Ishikawa (cell line): ENCODE results near the gene BEND6.

Experiments used
- CEBPB ChIP-seq: IDR thresholded peaks from 2 replicates; pipeline ENCODE4 v1.6.1; 2012
- CREB1 ChIP-seq: IDR thresholded peaks from 2 replicates; pipeline ENCODE4 v1.6.1; 2012; ENCODE audit warnings: low read depth
- EGR1 ChIP-seq: IDR thresholded peaks from 2 replicates; pipeline ENCODE4 v1.6.1; 2012
- EP300 ChIP-seq: IDR thresholded peaks from 2 replicates; pipeline ENCODE4 v1.6.1; 2012; ENCODE audit warnings: borderline replicate concordance
- FOXM1 ChIP-seq: IDR thresholded peaks from 2 replicates; pipeline ENCODE4 v1.6.1; 2012; ENCODE audit warnings: low read depth, borderline replicate concordance
- NFIC ChIP-seq: IDR thresholded peaks from 2 replicates; pipeline ENCODE4 v1.6.1; 2012
- RAD21 ChIP-seq: IDR thresholded peaks from 2 replicates; pipeline ENCODE4 v1.6.1; 2012; ENCODE audit warnings: low read depth
- TAF1 ChIP-seq: IDR thresholded peaks from 2 replicates; pipeline ENCODE4 v1.6.1; 2012; ENCODE audit warnings: low read depth, mild to moderate bottlenecking
- TCF12 ChIP-seq: IDR thresholded peaks from 2 replicates; pipeline ENCODE4 v1.6.1; 2012; ENCODE audit warnings: low read depth
- TEAD4 ChIP-seq: IDR thresholded peaks from 2 replicates; pipeline ENCODE4 v1.6.1; 2012
- YY1 ChIP-seq: IDR thresholded peaks from 2 replicates; pipeline ENCODE4 v1.6.1; 2012; ENCODE audit warnings: low read depth
- ZBTB7A ChIP-seq: IDR thresholded peaks from 2 replicates; pipeline ENCODE4 v1.6.1; 2012; ENCODE audit warnings: low read depth
- TF ChIP-seq, protein P1 (sequence below): IDR thresholded peaks from 2 replicates; pipeline ENCODE4 v1.6.1; 2012
- TF ChIP-seq, protein P2 (sequence below): IDR thresholded peaks from 2 replicates; pipeline ENCODE4 v1.6.1; 2012; ENCODE audit warnings: low read depth, mild to moderate bottlenecking
- TF ChIP-seq, protein P3 (sequence below): IDR thresholded peaks from 2 replicates; pipeline ENCODE4 v1.6.1; 2012

BEND6 gene

DNA sequence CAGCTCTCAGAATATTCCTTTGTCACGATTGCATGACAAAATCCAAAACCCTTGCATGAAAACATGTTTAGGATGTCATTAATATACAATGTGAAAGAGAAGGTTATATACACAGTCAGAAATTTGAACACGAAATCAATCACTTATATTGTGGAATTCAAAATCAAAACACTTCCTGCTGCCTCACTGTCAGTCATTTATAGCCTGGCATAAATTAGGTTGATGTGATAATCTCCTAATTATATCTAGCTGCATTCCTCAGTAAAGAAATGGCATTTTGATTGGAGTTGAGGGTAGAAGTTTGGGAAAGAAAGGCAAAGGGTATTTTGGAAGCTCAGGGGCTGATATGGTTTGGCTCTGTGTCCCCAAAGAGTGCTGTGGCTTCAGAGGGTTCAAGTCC lies 24.1 kb upstream of the BEND6 start:
- TF ChIP-seq TAF1, result no peak
- no peak for TF ChIP-seq FOXM1
- no peak for TF ChIP-seq TEAD4
- no peak for TF ChIP-seq YY1
- no peak for TF ChIP-seq ZBTB7A

DNA sequence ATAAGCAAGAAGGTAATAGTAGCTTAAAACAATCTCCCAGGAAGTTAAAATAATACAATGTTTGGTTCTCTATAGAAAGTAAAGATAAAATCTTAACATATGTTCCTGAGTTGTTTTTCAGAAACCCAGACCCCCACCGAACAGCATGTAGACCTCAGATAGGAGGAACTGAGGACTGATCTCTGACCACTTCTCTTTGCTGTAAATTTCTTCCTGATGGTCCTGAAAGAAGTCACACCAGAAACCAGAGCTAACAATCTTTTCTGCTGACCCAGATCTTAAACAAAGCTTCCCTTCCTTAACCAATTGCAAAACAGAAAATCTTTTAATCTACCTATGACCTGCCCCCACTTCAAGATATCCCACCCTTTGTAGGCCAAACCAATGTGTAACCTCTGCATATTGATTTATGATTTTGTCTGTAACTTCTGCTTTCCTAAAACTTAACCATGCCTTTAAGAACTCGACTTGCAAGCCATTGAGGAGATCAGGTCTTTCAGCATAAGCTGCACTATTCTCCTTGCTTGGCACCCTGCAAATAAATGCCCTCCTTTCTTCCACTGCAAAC lies 21.9 kb upstream of the BEND6 start:
- no peak for TF ChIP-seq TEAD4
- TF ChIP-seq FOXM1, result no peak
- no peak for TF ChIP-seq NFIC
- no peak for TF ChIP-seq CREB1
- no peak for TF ChIP-seq ZBTB7A
- no peak for TF ChIP-seq EP300
- TF ChIP-seq TCF12, result no peak
- TF ChIP-seq YY1, result no peak
- no peak for TF ChIP-seq TAF1
- TF ChIP-seq, protein P1, sequence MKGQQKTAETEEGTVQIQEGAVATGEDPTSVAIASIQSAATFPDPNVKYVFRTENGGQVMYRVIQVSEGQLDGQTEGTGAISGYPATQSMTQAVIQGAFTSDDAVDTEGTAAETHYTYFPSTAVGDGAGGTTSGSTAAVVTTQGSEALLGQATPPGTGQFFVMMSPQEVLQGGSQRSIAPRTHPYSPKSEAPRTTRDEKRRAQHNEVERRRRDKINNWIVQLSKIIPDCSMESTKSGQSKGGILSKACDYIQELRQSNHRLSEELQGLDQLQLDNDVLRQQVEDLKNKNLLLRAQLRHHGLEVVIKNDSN, result no peak
- TF ChIP-seq, protein P2, sequence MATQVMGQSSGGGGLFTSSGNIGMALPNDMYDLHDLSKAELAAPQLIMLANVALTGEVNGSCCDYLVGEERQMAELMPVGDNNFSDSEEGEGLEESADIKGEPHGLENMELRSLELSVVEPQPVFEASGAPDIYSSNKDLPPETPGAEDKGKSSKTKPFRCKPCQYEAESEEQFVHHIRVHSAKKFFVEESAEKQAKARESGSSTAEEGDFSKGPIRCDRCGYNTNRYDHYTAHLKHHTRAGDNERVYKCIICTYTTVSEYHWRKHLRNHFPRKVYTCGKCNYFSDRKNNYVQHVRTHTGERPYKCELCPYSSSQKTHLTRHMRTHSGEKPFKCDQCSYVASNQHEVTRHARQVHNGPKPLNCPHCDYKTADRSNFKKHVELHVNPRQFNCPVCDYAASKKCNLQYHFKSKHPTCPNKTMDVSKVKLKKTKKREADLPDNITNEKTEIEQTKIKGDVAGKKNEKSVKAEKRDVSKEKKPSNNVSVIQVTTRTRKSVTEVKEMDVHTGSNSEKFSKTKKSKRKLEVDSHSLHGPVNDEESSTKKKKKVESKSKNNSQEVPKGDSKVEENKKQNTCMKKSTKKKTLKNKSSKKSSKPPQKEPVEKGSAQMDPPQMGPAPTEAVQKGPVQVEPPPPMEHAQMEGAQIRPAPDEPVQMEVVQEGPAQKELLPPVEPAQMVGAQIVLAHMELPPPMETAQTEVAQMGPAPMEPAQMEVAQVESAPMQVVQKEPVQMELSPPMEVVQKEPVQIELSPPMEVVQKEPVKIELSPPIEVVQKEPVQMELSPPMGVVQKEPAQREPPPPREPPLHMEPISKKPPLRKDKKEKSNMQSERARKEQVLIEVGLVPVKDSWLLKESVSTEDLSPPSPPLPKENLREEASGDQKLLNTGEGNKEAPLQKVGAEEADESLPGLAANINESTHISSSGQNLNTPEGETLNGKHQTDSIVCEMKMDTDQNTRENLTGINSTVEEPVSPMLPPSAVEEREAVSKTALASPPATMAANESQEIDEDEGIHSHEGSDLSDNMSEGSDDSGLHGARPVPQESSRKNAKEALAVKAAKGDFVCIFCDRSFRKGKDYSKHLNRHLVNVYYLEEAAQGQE, result no peak
- TF ChIP-seq, protein P3, sequence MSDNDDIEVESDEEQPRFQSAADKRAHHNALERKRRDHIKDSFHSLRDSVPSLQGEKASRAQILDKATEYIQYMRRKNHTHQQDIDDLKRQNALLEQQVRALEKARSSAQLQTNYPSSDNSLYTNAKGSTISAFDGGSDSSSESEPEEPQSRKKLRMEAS, result no peak
- no peak for TF ChIP-seq EGR1
- TF ChIP-seq CEBPB, result no peak
- TF ChIP-seq RAD21, result no peak

DNA sequence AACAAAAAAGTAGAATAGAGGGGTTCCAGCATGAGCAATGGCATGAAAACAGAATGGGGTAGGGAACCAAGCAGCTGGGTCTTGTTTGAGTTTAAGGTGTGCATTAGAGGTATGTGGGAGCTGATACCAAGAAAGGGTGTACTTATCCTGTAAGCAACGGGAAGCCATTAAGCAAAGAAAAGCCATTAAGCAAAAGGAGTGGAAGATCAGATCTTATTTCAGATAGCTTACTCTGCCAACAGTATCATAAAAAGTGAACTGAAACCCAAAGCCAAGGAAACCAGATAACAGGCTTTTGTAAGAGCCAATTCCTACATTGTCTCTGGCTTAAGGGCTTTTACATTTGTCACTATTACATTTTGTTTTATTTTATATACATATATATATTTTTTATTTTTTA lies 21.3 kb upstream of the BEND6 start:
- TF ChIP-seq YY1 (no peak), EGR1 (no peak), NFIC (no peak), TEAD4 (no peak)

DNA sequence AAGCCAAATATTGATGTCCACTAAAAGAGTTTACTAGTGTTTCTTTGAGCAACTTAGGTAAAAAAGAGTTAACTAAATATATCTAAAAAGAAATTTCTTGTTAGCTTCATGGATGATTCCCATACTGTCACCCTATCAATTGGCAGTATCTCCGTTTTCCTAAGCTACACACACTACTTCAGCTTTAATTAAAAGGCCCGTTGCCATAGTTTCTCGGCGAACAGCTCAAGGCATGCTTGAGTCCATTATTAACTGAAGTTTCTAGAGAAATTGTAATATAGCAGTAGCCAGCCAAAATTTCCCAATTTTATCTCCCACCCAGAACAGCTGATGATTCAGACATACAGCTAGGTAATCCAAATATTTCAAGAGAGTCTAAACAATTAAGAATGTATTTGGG lies 20.0 kb upstream of the BEND6 start:
- TF ChIP-seq ZBTB7A (no peak), TCF12 (no peak)

DNA sequence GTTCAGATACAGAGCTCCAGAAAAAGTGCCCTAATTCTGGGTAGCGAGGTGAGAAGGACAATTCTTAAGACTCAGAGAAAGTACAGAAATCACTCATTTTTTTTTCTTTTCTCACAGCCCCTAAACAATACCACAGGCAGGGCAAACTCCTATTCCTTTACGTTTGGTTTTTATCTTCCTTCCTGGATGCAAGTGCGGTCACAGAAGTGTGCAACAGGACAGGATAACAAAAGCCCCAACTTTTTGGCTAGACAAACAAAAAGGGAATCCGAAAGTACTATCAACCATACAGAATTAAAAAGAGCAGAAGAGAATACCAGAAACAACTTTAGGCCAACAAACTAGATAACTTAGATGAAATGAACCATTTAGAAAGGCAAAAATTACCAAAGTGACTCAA lies 18.4 kb upstream of the BEND6 start:
- no peak for TF ChIP-seq TCF12
- no peak for TF ChIP-seq NFIC
- TF ChIP-seq, protein P3, result no peak
- no peak for TF ChIP-seq TAF1
- TF ChIP-seq, protein P2, result no peak
- TF ChIP-seq YY1, result no peak
- TF ChIP-seq TEAD4, result no peak
- TF ChIP-seq, protein P1, result no peak
- TF ChIP-seq EGR1, result no peak
- no peak for TF ChIP-seq EP300

DNA sequence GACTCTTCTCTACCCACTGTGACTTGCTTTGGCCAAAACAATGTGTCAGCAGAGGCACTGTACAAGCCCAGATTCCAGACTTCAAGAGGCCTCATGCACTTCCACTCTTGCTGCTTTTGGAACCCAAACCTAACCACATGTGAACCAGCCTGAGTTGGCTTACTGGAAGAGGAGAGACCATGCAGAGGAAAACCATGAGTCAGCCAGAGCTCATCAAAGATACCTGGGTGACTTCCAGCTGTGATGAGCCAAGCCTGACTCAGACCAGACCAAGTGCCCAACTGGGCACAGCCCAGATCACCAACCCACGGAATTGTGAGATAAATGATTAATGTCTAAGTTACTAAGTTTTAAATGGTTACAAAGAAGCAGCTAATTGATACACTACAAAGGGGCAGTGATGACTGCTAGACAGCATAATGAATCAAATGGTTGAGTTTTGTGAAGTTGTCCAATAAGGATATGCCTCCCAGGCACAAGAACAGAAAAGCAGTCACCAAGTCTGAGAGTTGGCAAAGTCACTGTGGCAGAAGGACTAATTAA lies 16.2 kb upstream of the BEND6 start:
- peak; percentile 63 for TF ChIP-seq NFIC
- TF ChIP-seq, protein P1, result no peak
- no peak for TF ChIP-seq RAD21
- peak; percentile 64; the same call in 1 of the 2 replicates for TF ChIP-seq EP300
- TF ChIP-seq, protein P2, result no peak
- TF ChIP-seq, protein P3, result peak; percentile 60
- TF ChIP-seq ZBTB7A, result no peak
- peak; percentile 14; the same call in 1 of the 2 replicates for TF ChIP-seq EGR1
- no peak for TF ChIP-seq CREB1
- TF ChIP-seq CEBPB, result no peak
- TF ChIP-seq TAF1, result no peak
- TF ChIP-seq FOXM1, result peak; percentile 21; the same call in 1 of the 2 replicates
- peak; percentile 39; the same call in 1 of the 2 replicates for TF ChIP-seq TEAD4
- peak; percentile 78; the same call in 1 of the 2 replicates for TF ChIP-seq TCF12
- TF ChIP-seq YY1, result no peak
